Measurements from ENCODE around the gene GRK7. TPM values are rescaled to one million over a fixed set of nuclear protein-coding genes. Genes with fewer than 3 reads are reported as not detected.

Gene GRK7
- total RNA-seq, 2 experiments from 2014 or later, result not detected

DNA sequence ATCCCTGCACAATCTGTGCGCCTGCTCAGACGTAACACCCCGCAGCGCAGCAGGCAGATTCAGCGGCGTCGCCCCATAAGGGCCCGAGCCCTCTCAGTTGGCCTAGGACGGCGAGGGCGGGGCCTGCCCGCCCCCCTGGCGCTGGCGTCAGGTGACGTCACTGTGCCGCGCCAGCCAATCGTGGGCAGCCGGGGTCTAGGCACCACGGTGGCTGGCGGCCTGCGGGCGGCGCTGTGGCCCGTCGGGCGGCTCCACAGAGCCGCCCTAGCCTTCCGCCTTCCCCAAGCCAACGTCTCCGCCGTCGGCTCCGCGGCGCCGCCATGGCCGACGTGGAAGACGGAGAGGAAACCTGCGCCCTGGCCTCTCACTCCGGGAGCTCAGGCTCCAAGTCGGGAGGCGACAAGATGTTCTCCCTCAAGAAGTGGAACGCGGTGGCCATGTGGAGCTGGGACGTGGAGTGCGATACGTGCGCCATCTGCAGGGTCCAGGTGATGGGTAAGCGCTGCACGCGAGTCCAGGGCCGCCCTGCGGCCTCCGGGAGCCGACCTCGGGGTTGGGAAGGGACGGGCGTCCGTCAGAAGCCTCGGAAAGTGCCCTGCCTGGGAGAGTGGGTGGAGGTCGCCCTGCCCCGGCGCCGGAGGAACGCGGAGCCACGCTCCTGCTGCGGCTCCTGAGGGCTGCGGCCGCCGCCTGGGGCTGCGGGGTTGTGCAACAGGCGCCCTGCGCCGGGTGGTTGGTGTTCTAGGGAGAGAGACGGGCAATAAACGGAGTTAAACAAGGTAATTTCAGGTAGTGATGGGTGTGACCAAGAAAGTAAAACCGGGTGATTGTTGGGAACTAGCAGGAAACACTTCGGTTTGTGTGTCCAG, 25.0 kb upstream of the GRK7 start, which contains the start of gene RNF7:
Gene RNF7, plus strand, starts transcription at position 277 of the 869 bp plus-strand sequence. Its CDS starts 44 bp downstream, at position 321.
- H3K36me3 ChIP-seq (ENCODE audit: insufficient read depth, low read length), result peaks cover 31% of the 10 kb centered on the region
- ChIA-PET CTCF (ENCODE audit: unreplicated experiment) (interaction anchor here (1.0 kb wide), 1 partner anchor 13 kb away, joined by 3 read pairs; no protein-coding TSS in a partner anchor), POLR2A (interaction anchor here (2.1 kb wide), 1 partner anchor 139 kb away, joined by 13 read pairs; the partner anchor contains the start of gene ATP1B3)
- peak within 1 kb of the TSS; percentile 96 for H3K4me3 ChIP-seq (ENCODE audit: low read depth, low read length, poor library complexity, severe bottlenecking)
- no peaks in the 10 kb centered on the region for H3K9me3 ChIP-seq (ENCODE audit: low read length)
- no TSS peak for BruUV-seq (replicated peaks)
- intact Hi-C loops (cut with micrococcal nuclease; ENCODE audit: unreplicated experiment), result loop anchor here (1.0 to 10.0 kb wide), 7 partner anchors 137 to 709 kb away; partner anchors contain the start of genes RASA2 and XRN1
- no peak for TF ChIP-seq EZH2phosphoT487 (IDR thresholded peaks at IDR 0.05; ENCODE audit: borderline replicate concordance, low read depth, low read length)
- TF ChIP-seq CTCF (conservative IDR thresholded peaks at IDR 0.05; ENCODE audit: low read length), result peak; percentile 86
- peak within 1 kb of the TSS; percentile 71 for H3K27ac ChIP-seq (ENCODE audit: low read depth, low read length, poor library complexity, severe bottlenecking)
- peaks cover 51% of the 10 kb centered on the region for H3K79me2 ChIP-seq (ENCODE audit: insufficient read depth, low read depth, low read length)
- peaks cover 27% of the 10 kb centered on the region for H4K20me1 ChIP-seq (ENCODE audit: insufficient read depth, low read length)
- H3K4me1 ChIP-seq (ENCODE audit: insufficient read depth, low read length, poor library complexity, severe bottlenecking), result peaks cover 40% of the 10 kb centered on the region
- DNase-seq (ENCODE audit: low spot score), result peak; percentile 98
- no peaks in the 10 kb centered on the region for H3K9me2 ChIP-seq (ENCODE audit: insufficient read depth, low read length)
- H2AFZ ChIP-seq (ENCODE audit: low read length), result peak within 1 kb of the TSS; percentile 98
- peak within 1 kb of the TSS; percentile 82 for H3K4me2 ChIP-seq (ENCODE audit: low read length)

DNA sequence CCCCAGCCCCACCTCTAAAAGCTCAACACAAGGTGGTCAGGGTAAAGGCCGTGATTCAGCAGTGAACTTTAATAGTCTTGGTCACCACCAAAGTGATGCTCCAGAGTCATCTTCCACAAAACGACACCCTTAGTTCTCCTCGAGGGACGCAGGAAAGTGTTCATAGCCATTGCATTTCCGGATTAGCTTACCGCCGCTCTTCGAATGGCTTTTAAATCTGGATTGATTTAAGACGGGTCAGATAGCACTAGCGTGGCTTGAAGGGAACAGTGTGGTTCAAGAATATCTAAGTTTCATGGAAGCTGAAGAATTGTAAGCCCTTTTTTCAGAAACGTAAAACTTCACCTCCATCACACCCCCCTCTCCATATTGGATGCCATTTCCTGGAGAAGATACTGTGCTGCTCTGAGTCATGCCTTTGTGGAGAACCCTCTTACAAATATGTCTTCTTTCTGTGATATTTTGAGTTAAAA, 24.3 kb upstream of the GRK7 start:
- intact Hi-C loops (cut with micrococcal nuclease; ENCODE audit: unreplicated experiment), result loop anchor here (1.0 to 10.0 kb wide), 7 partner anchors 136 to 708 kb away; partner anchors contain the start of genes RASA2 and XRN1
- H4K20me1 ChIP-seq (ENCODE audit: insufficient read depth, low read length), result peaks cover 29% of the 10 kb centered on the region
- H3K9me2 ChIP-seq (ENCODE audit: insufficient read depth, low read length), result no peaks in the 10 kb centered on the region
- peak overlapping the region; percentile 82 for H3K4me2 ChIP-seq (ENCODE audit: low read length)
- H3K27ac ChIP-seq (ENCODE audit: low read depth, low read length, poor library complexity, severe bottlenecking), result peak overlapping the region; percentile 71
- peaks cover 40% of the 10 kb centered on the region for H3K4me1 ChIP-seq (ENCODE audit: insufficient read depth, low read length, poor library complexity, severe bottlenecking)
- TSS peak; percentile 56 for BruUV-seq (replicated peaks)
- H3K9me3 ChIP-seq (ENCODE audit: low read length), result no peaks in the 10 kb centered on the region
- peak overlapping the region; percentile 55; the same call in 1 of the 2 replicates for H2AFZ ChIP-seq (ENCODE audit: low read length)
- peak overlapping the region; percentile 96 for H3K4me3 ChIP-seq (ENCODE audit: low read depth, low read length, poor library complexity, severe bottlenecking)
- TF ChIP-seq EZH2phosphoT487 (IDR thresholded peaks at IDR 0.05; ENCODE audit: borderline replicate concordance, low read depth, low read length), result no peak
- peaks cover 38% of the 10 kb centered on the region for H3K36me3 ChIP-seq (ENCODE audit: insufficient read depth, low read length)
- POLR2A ChIA-PET, result interaction anchor here (0.5 to 2.1 kb wide), 3 partner anchors 16 to 138 kb away, joined by 3 to 13 read pairs (median 3); partner anchors contain the start of gene ATP1B3
- peak; percentile 46 for DNase-seq (ENCODE audit: low spot score)
- H3K79me2 ChIP-seq (ENCODE audit: insufficient read depth, low read depth, low read length), result peaks cover 57% of the 10 kb centered on the region
- CTCF ChIA-PET (ENCODE audit: unreplicated experiment), result interaction anchor here (1.0 kb wide), 1 partner anchor 12 kb away, joined by 3 read pairs; no protein-coding TSS in a partner anchor

DNA sequence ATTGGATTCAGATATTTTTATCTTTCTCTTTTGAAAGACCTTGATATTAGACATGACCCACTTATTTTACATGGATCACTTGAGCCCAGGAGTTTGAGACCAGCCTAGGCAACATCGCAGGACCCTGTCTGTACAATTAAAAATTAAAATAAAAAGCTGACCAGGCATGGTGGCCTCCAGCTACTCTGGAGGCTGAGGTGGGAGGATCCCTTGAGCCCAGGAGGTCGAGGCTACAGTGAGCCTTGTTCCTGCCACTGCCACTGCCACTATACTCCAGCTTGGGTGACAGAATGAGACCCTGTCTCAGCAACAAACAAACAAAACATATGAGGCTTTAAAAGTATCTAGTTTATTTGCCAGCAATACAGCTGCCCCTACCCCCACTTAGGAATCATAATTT, 23.5 kb upstream of the GRK7 start:
- Histone ChIP-seq H3K4me1 (ENCODE audit: insufficient read depth, low read length, poor library complexity, severe bottlenecking) (peaks cover 40% of the 10 kb centered on the region), H3K27ac (ENCODE audit: low read depth, low read length, poor library complexity, severe bottlenecking) (no peak overlapping the region), H2AFZ (ENCODE audit: low read length) (no peak overlapping the region), H3K36me3 (ENCODE audit: insufficient read depth, low read length) (peaks cover 46% of the 10 kb centered on the region), H4K20me1 (ENCODE audit: insufficient read depth, low read length) (peaks cover 29% of the 10 kb centered on the region), H3K79me2 (ENCODE audit: insufficient read depth, low read depth, low read length) (peaks cover 65% of the 10 kb centered on the region), H3K4me3 (ENCODE audit: low read depth, low read length, poor library complexity, severe bottlenecking) (peak overlapping the region; percentile 96), H3K4me2 (ENCODE audit: low read length) (peak overlapping the region; percentile 82), H3K9me2 (ENCODE audit: insufficient read depth, low read length) (no peaks in the 10 kb centered on the region), H3K9me3 (ENCODE audit: low read length) (no peaks in the 10 kb centered on the region)
- no TSS peak for BruUV-seq (replicated peaks)
- ChIA-PET POLR2A (interaction anchor here (0.6 to 2.1 kb wide), 8 partner anchors 12 to 269 kb away, joined by 3 to 13 read pairs (median 4); partner anchors contain the start of gene ATP1B3), CTCF (ENCODE audit: unreplicated experiment) (no interaction called here)
- intact Hi-C loops (cut with micrococcal nuclease; ENCODE audit: unreplicated experiment), result loop anchor here (2.0 to 10.0 kb wide), 5 partner anchors 255 to 708 kb away; partner anchors contain the start of genes RASA2 and XRN1
- TF ChIP-seq CTCF (conservative IDR thresholded peaks at IDR 0.05; ENCODE audit: low read length), result no peak
- no peak for TF ChIP-seq EZH2phosphoT487 (IDR thresholded peaks at IDR 0.05; ENCODE audit: borderline replicate concordance, low read depth, low read length)
- no peak for DNase-seq (ENCODE audit: low spot score)
